Stimulated activated CD4-positive, alpha-beta T cell treated with anti-CD3 and anti-CD28 coated beads, TNF-alpha, amount 100 ng/mL, for 24 hours (primary cell): ENCODE measurements around the gene PIK3R1.
A peak's percentile ranks its signal among the peaks of the same experiment; 100 is the strongest.
"Not testable (repeated sequence)": the region's sequence is repeated elsewhere in the genome, so short reads cannot be mapped to it uniquely, and the experiment has no call there.

ENCODE experiments used
- DNase-seq, 3 experiments: peaks; one replicate each; pipeline ENCODE4 v3.0.0-alpha.2; 2020; ENCODE audit warnings: low read depth in 3 of 3

PIK3R1 gene

DNA sequence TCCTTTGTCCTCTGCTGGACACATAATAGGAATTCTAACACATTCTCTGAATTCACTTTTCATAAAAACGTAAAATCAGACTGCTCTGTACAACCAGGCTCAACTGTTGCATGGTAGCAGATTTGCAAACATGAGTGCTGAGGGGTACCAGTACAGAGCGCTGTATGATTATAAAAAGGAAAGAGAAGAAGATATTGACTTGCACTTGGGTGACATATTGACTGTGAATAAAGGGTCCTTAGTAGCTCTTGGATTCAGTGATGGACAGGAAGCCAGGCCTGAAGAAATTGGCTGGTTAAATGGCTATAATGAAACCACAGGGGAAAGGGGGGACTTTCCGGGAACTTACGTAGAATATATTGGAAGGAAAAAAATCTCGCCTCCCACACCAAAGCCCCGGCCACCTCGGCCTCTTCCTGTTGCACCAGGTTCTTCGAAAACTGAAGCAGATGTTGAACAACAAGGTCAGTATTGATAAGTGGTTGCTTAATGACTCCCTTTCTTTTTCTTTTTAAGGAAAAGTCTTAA, 11.1 kb downstream of the PIK3R1 start:
- no peak for DNase-seq

- DNase-seq = no peak
Measured at GRCh38 chr5:68227532-68228160, 12.1 kb downstream of the PIK3R1 start.

DNA sequence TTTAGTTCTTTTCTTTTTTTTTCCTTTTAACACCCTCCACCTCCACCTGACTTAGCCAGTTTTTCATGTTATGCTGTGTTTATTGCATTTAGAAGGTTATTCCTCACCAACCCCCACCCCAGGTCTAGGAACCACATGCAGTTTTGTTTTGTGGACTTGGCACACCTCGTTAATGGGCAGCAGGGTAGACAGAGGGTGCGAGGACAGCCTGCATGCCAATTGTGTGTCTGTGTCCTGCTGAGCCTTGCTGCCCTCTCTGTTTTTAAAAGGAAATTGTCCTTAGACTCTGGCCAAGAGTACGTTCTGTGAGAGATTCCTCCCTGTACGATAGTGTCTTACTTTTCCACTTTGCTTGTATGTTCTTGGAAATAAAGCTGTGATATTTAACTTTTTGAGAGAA, 13.9 kb downstream of the PIK3R1 start:
- no peak for DNase-seq

GRCh38 chr5:68230285-68230684, 14.7 kb downstream of the PIK3R1 start:
- no peak for DNase-seq

GRCh38 chr5:68231414-68232076, 16.0 kb downstream of the PIK3R1 start:
- no peak for DNase-seq

GRCh38 chr5:68232277-68232676, 16.7 kb downstream of the PIK3R1 start:
- no peak for DNase-seq

- DNase-seq = no peak
Measured at GRCh38 chr5:68233075-68233474, 17.5 kb downstream of the PIK3R1 start.

DNA sequence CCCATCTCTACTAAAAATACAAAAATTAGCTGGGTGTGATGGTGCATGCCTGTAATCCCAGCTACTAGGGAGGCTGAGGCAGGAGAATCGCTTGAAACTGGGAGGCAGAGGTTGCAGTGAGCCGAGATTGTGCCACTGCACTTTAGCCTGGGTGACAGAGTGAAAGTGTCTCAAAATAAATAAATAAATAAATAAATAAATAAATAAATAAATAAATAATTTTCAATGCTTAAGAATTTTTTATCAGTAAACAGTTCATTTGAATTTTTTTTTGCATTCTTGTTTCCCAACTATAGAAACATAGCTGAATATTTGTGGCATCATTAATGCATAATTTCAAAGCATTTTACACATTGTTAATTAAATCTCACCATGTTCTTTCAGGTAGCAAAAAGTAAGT, 19.7 kb downstream of the PIK3R1 start:
- not testable (repeated sequence) for DNase-seq

DNA sequence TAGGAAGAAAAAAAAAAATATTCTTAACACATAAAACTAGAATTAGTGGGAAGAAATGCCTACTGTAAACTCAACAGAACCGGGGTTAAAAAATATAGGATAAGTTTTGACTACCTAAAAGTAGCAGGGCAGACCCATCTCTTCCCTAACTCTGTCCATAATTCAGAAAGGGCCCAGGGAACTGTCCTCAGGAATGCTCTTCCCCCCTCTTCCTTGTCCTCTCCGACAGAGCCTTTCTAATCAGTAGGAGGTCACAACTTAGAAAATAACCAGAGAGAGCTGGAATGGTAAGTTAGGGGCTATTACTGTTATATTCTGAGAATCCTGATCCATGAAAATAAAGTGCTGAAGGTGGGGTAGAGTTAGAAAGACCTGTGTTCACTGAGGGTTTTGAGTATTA, 22.2 kb downstream of the PIK3R1 start:
- no peak for DNase-seq

DNA sequence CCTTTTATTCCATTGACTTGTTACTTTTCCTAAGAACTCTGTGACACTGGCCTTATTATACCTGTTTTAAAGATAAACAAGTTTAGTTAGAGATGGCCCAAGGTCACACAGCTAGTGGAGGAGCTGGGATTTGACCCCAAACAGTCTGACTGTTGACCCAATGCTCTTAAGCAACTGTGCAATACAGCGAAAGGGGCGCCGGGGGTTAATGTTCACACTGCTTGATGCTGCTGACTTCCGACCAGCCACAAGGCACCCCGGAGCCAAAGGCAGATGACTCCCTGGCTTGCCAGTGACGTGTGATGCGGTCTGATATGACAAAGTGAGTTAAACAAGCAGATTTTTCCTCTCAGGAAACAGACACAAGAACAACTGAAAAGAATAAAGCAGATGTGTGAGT, 23.9 kb downstream of the PIK3R1 start:
- peak; percentile 51 to 79 (median 75) for DNase-seq

- DNase-seq = no peak
Measured at GRCh38 chr5:68240202-68240601, 24.6 kb downstream of the PIK3R1 start.

DNA sequence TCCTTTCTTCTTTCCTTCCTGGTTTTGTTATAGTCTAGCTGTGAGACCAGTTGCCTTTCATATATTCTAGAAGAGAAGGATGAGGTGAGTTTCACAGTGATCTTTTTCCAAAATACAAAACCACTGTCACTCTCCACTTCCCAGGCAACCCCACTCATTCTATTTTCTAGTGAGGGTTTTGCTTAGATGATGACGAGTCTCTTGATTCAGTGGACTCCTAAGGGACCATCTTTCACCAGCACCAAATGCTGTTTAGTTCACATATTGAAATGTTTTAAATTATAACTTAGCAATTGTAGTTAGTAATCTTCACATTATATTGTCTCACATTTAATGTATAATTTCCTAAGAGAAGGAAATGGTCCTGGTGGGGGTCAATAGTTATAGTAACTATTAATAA, 25.2 kb downstream of the PIK3R1 start:
- DNase-seq = no peak

- DNase-seq = no peak
Measured at GRCh38 chr5:68242743-68243142, 27.2 kb downstream of the PIK3R1 start.

- no peak for DNase-seq
Measured at GRCh38 chr5:68243251-68243650, 27.7 kb downstream of the PIK3R1 start.

- DNase-seq = no peak
Measured at GRCh38 chr5:68243681-68244080, 28.1 kb downstream of the PIK3R1 start.

GRCh38 chr5:68245319-68245718, 29.8 kb downstream of the PIK3R1 start:
- DNase-seq = no peak

DNA sequence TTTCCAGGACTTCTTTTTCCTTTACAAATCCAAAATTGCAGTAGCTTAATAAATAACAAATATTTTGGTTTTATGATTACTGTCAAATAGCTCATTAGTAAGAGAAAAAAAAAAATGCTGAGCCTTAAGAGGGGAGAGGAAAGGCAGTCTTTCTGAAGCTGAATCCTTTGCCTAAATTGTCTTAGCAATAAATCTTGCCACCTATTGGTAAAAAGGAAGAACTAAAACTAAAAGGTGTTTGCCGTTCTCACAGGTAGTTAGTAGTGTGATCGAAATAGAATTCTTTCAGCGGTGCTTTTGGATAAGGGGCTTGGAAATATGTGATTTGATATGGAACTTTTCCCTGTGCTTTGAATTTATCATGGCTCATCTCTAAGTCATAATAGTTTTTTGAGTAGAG, 31.2 kb downstream of the PIK3R1 start:
- no peak for DNase-seq

DNA sequence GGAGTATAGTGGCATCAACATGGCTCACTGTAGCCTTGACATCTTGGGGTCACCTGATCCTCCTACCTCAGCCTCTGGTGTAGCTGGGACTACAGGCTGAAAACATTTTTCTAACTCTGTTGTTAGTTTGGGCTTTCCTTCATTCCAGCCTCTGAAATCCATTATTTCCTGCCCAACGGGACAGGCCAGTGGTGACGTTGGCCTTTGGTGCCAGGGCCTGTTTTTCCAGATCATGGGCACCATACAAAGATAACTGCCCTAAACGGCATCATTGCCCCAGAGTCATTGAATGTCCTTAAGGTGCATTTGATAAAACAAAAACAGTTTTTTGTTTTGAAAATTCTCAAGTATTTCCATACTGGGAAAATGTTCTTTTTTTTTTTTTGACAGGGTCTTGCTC, 32.1 kb downstream of the PIK3R1 start:
- no peak for DNase-seq

DNA sequence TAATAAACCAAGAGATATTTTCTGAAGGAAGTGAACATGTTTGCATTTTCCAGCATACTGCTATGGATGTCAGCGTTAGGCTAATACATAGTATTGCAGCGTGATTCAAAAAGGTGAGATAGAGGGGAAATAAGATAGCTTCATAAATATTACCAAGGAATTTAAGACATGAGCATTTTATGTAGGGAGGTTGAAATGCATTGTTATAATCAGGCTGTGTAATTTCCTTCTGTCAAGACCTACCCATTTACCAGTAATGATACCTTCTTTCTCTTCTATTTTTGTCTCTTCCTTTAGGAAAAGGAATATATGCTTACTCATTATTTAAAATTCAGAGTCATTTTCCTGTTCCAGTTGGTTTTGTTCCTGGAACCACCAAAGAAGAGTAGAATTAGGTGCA, 33.3 kb downstream of the PIK3R1 start:
- DNase-seq = no peak

- DNase-seq = no peak
Measured at GRCh38 chr5:68249520-68249919, 34.0 kb downstream of the PIK3R1 start.

DNA sequence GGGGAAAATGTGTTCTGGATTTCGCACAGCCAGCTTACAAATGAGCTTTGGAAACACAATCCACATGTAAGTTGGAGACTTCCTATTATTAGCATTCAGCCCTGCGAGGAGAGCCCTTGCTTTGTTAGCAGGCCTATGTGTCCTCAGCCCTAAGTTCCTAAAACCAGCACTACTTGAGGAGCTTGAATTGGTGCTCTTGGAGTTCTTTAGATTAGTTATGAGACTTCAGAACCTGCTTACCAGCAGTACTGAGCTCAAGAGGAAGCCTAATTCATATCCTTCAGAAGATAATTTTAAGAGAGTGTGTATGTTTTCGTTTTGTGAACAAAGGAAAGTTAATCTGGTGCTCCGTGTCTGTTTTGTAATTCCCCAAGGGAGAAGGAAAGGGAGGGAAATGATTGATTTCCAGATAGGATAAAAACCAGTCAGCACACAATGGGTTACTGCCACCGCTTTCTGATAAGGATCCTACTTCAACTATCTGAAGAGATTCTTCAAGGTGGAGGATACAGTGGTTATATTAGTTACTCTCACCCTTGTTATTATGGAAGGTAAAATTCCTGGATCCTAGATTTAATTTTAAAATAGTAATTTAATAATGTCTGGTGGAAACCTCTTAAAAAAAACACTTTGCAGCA, 35.2 kb downstream of the PIK3R1 start:
- DNase-seq = no peak

DNA sequence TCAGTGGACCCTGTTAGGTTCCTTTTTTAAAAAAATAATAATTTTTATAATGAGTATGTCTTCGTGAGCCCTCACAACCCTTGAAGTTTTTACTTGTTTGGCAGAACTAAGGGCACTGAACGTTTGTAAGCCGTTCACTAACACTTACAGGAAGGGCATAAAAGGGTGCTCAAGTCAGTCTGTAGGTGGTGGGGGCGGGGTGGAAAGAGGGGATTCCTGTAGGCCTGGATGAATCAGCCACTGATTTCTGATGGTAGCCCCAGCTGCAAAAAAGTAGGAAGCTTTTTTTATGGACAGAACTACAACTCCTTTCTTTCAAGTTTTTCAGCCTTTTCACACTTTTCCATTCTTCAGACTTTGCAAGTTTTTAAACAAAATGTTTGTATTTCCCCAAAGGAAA, 35.8 kb downstream of the PIK3R1 start:
- DNase-seq = peak; percentile 34 to 66 (median 46)
